ENCODE measurements around the gene SORBS2. TPM values are rescaled to one million over a fixed set of nuclear protein-coding genes. Genes with fewer than 3 reads are reported as not detected.

Gene SORBS2, protein sequence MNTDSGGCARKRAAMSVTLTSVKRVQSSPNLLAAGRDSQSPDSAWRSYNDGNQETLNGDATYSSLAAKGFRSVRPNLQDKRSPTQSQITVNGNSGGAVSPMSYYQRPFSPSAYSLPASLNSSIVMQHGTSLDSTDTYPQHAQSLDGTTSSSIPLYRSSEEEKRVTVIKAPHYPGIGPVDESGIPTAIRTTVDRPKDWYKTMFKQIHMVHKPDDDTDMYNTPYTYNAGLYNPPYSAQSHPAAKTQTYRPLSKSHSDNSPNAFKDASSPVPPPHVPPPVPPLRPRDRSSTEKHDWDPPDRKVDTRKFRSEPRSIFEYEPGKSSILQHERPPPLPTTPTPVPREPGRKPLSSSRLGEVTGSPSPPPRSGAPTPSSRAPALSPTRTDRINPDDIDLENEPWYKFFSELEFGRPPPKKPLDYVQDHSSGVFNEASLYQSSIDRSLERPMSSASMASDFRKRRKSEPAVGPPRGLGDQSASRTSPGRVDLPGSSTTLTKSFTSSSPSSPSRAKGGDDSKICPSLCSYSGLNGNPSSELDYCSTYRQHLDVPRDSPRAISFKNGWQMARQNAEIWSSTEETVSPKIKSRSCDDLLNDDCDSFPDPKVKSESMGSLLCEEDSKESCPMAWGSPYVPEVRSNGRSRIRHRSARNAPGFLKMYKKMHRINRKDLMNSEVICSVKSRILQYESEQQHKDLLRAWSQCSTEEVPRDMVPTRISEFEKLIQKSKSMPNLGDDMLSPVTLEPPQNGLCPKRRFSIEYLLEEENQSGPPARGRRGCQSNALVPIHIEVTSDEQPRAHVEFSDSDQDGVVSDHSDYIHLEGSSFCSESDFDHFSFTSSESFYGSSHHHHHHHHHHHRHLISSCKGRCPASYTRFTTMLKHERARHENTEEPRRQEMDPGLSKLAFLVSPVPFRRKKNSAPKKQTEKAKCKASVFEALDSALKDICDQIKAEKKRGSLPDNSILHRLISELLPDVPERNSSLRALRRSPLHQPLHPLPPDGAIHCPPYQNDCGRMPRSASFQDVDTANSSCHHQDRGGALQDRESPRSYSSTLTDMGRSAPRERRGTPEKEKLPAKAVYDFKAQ (N-terminal part only)
- 3.7 and 21.6 TPM in 2 replicates for total RNA-seq

DNA sequence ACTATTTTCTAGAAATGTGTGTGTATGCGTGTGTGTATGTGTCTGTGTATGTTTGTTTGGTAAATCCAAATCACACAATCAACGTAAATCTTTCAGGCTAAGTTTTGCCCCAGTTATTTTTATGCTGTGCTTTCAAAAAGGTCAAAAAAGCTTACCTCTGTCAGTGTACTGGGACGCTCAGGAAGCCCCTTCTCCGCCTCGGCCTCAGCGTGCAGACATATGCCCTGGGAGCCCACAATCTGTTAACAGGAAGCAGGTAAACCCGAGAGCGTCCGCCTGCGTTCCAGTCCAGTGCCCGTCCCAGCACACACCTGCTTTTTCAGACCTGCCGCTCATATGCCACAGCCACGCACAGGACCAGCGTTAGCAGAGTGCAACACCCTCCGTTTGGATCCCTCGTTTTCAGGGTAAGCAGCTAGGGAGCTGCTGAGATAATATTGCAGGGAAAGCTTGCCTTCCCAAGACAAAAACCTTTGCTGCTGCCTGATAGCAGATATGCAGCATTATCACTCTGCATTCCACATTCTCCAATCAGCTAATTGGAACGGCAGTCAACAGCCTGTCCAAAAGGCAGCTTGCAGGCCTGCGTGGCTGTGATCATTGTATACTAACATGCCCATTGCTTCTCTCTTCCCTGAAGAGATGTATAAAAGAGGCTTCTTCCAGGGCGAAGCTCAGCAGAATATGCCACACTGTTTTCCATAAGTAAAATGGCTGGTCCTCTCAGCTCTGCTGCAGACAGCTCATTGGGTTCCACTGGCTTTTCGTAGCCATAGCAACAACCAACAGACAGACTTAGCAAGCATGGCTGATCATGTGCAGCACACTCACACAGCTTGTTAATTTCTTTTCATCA lies at the start of gene SORBS2:
TSS of gene SORBS2 (minus strand) at position 686 of the 856 bp plus-strand sequence. CDS start 121,623 bp downstream, outside the sequence.

